Body of pancreas (tissue), 4 donors: ENCODE results near the gene PIK3CD. TPM values are rescaled to one million over a fixed set of nuclear protein-coding genes. Genes with fewer than 3 reads are reported as not detected.

ENCODE experiments used
- ATAC-seq: fragments of 150-250 bp; one replicate; pipeline ENCODE4 v1.9.1; 2016
- DNase-seq, 4 donors: peaks; one replicate each; pipeline ENCODE4 v3.0.0-alpha.2; 2019
- H3K27ac ChIP-seq, 4 donors: fragments of 200-600 bp; sonication (generic); 1 replicate in 3 of 4; 2 replicates in 1 of 4; pipeline versions ENCODE4 v1.5.1 to v1.6.1; 2016 to 2019; ENCODE audit warnings: mild to moderate bottlenecking in 1 of 4, mixed read lengths in 1 of 4, moderate library complexity in 1 of 4
- H3K27me3 ChIP-seq, 2 donors: fragments of 200-600 bp; sonication (generic); one replicate each; pipeline ENCODE4 v1.6.0; 2016; ENCODE audit warnings: mild to moderate bottlenecking in 1 of 2
- H3K36me3 ChIP-seq, 2 donors: fragments of 200-600 bp; sonication (generic); replicated peaks in 1 of 2; 2 replicates each; pipeline ENCODE4 v1.5.1; 2016; ENCODE audit warnings: low read depth in 2 of 2; ENCODE audit not compliant: insufficient read depth in 1 of 2
- H3K4me1 ChIP-seq: fragments of 200-600 bp; sonication (generic); one replicate; pipeline ENCODE4 v1.6.0; 2016
- H3K4me3 ChIP-seq, 2 donors: fragments of 200-600 bp; sonication (generic); 1 replicate in 1 of 2; 2 replicates in 1 of 2; pipeline ENCODE4 v1.5.1; 2016 to 2019
- H3K9me3 ChIP-seq, 3 donors: fragments of 200-600 bp; sonication (generic); 1 replicate in 2 of 3; 2 replicates in 1 of 3; pipeline ENCODE4 v1.5.1; 2016
- CTCF ChIP-seq, 7 experiments: fragments of 450-650 bp in 4 of 7; fragments of 200-600 bp in 3 of 7; sonication (generic) in 3 of 7; IDR thresholded peaks; one replicate each; pipeline ENCODE4 v1.5.1; 2016 to 2019; ENCODE audit warnings: antibody characterized with exemption in 7 of 7
- POLR2A ChIP-seq, 3 donors: fragments of 450-650 bp; IDR thresholded peaks; one replicate each; pipeline ENCODE4 v1.6.1; 2016; ENCODE audit warnings: antibody characterized with exemption in 3 of 3, mild to moderate bottlenecking in 2 of 3
- WGBS, 2 donors: methylation state at CpG; one replicate each; pipeline ENCODE4 v1.1.5; 2017; 5-methylcytosine and 5-hydroxymethylcytosine counted together
- intact Hi-C: fragments of 100-400 bp; cut with DNase I; formaldehyde crosslinking; loops from one replicate; pipeline ENCODE4 v1.15.1; 2023
- total RNA-seq, 2 donors: library from RNA; depleted of rRNA; stranded (reverse); fragments of >200 nt; gene quantifications; one replicate each; pipeline ENCODE4 v1.1.0, GENCODE V29; 2016

PIK3CD gene
- total RNA-seq, 2 donors from 2014 or later = 3.3 to 6.2 TPM

GRCh38 chr1:9736241-9736640, 84.7 kb downstream of the PIK3CD start:
- 90 to 97% methylated on average over 5 of the region's 5 CpGs for WGBS, 2 donors
- TF ChIP-seq CTCF (IDR thresholded peaks at IDR 0.05) (no peak), POLR2A (IDR thresholded peaks at IDR 0.05) (no peak)
- ATAC-seq (no peak), DNase-seq (no peak)
- H3K36me3 ChIP-seq = peaks cover 13 to 63% of the 10 kb centered on the region in 2 donors
- H3K4me1 ChIP-seq = no peaks in the 10 kb centered on the region
- H3K4me3 ChIP-seq = no peak overlapping the region
- no peaks in the 10 kb centered on the region for H3K9me3 ChIP-seq
- no peaks in the 10 kb centered on the region for H3K27me3 ChIP-seq
- intact Hi-C loops = no loop called here
- no peak overlapping the region for H3K27ac ChIP-seq

- no peak for TF ChIP-seq CTCF (IDR thresholded peaks at IDR 0.05)
- no peak for TF ChIP-seq POLR2A (IDR thresholded peaks at IDR 0.05)
- no peak overlapping the region for H3K4me3 ChIP-seq
- H3K36me3 ChIP-seq = peaks cover 10 to 63% of the 10 kb centered on the region in 2 donors
- no peaks in the 10 kb centered on the region for H3K4me1 ChIP-seq
- no peak for ATAC-seq
- WGBS, 2 donors = 85 to 91% methylated on average over 9 of the region's 9 CpGs
- H3K27ac ChIP-seq = no peak overlapping the region
- H3K9me3 ChIP-seq = no peaks in the 10 kb centered on the region
- intact Hi-C loops = no loop called here
- DNase-seq = no peak
- H3K27me3 ChIP-seq = no peaks in the 10 kb centered on the region
These were observed 85.5 kb downstream of the PIK3CD start for GRCh38 chr1:9737057-9737456.

- no peak overlapping the region for H3K4me3 ChIP-seq
- TF ChIP-seq POLR2A (IDR thresholded peaks at IDR 0.05) (no peak), CTCF (IDR thresholded peaks at IDR 0.05) (no peak)
- DNase-seq (no peak), ATAC-seq (no peak)
- WGBS, 2 donors = 91 to 94% methylated on average over 10 of the region's 10 CpGs
- no peak overlapping the region for H3K27ac ChIP-seq
- H3K36me3 ChIP-seq = peaks cover 10 to 61% of the 10 kb centered on the region in 2 donors
- no peaks in the 10 kb centered on the region for H3K9me3 ChIP-seq
- no peaks in the 10 kb centered on the region for H3K27me3 ChIP-seq
- intact Hi-C loops = no loop called here
- no peaks in the 10 kb centered on the region for H3K4me1 ChIP-seq
These were observed 86.1 kb downstream of the PIK3CD start for GRCh38 chr1:9737671-9738070.

- intact Hi-C loops = no loop called here
- no peaks in the 10 kb centered on the region for H3K27me3 ChIP-seq
- no peak for DNase-seq
- H3K4me3 ChIP-seq = no peak overlapping the region
- TF ChIP-seq POLR2A (IDR thresholded peaks at IDR 0.05) = no peak
- TF ChIP-seq CTCF (IDR thresholded peaks at IDR 0.05) = no peak
- no peak overlapping the region for H3K27ac ChIP-seq
- WGBS, 2 donors = 93 to 96% methylated on average over 16 to 28 of the region's 28 CpGs
- no peak for ATAC-seq
- no peaks in the 10 kb centered on the region for H3K9me3 ChIP-seq
- H3K36me3 ChIP-seq = peaks cover under 1 to 41% of the 10 kb centered on the region in 2 donors
- no peaks in the 10 kb centered on the region for H3K4me1 ChIP-seq
These were observed 92.7 kb downstream of the PIK3CD start for GRCh38 chr1:9744106-9744799.

GRCh38 chr1:9746211-9746610, 94.7 kb downstream of the PIK3CD start:
- ATAC-seq (no peak), DNase-seq (no peak)
- H3K9me3 ChIP-seq = no peaks in the 10 kb centered on the region
- intact Hi-C loops = no loop called here
- no peak overlapping the region for H3K27ac ChIP-seq
- H3K27me3 ChIP-seq = no peaks in the 10 kb centered on the region
- TF ChIP-seq POLR2A (IDR thresholded peaks at IDR 0.05) = no peak
- no peak for TF ChIP-seq CTCF (IDR thresholded peaks at IDR 0.05)
- H3K36me3 ChIP-seq = peaks cover 4 to 36% of the 10 kb centered on the region in 2 donors
- no peak overlapping the region for H3K4me3 ChIP-seq
- H3K4me1 ChIP-seq = no peaks in the 10 kb centered on the region
- 93 to 94% methylated on average over 3 of the region's 3 CpGs for WGBS, 2 donors
